Stomach (tissue), 4 donors: ENCODE measurements around the gene TMEM258.

Source experiments
- CTCF ChIP-seq, 7 experiments: fragments of 450-650 bp in 4 of 7; fragments of 200-600 bp in 3 of 7; sonication (generic) in 3 of 7; IDR thresholded peaks; one replicate each; pipeline ENCODE4 v1.5.1; 2016 to 2019; ENCODE audit warnings: antibody characterized with exemption in 7 of 7, control low read depth in 2 of 7, mild to moderate bottlenecking in 1 of 7
- POLR2A ChIP-seq, 4 donors: fragments of 450-650 bp; IDR thresholded peaks; one replicate each; pipeline ENCODE4 v1.6.1; 2016; ENCODE audit warnings: antibody characterized with exemption in 4 of 4, control low read depth in 2 of 4, mild to moderate bottlenecking in 1 of 4, moderate library complexity in 1 of 4

GRCh38 chr11:61814247-61814957, 22.0 kb upstream of the TMEM258 start:
- TF ChIP-seq CTCF (IDR thresholded peaks at IDR 0.05) (no peak), POLR2A (IDR thresholded peaks at IDR 0.05) (no peak)
